CD1c-positive myeloid dendritic cell (primary cell): ENCODE data around the gene KISS1R.

Experiments
- DNase-seq: peaks from one replicate; pipeline ENCODE4 v3.0.0-alpha.2; 2016; ENCODE audit errors: extremely low spot score

Gene KISS1R

DNA sequence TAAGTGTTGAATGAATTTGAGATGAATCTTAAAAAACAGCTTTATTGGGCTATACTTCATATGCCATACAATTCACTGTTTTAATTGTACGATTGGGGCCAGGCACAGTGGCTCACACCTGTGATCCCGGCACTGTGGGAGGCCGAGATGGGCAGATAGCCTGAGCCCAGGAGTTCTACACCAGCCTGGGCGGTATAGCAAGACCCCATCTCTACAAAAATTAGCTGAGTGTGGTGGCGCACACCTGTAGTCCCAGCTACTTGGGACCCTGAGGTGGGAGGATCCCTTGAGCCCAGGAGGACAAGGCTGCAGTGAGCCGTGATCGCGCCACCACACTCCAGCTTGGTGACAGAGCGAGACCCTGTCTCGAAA is 19.0 kb downstream of the KISS1R start:
- DNase-seq = no peak

GRCh38 chr19:937259-937694 is 20.1 kb downstream of the KISS1R start:
- DNase-seq = peak; percentile 97

GRCh38 chr19:938233-938923 is 21.2 kb downstream of the KISS1R start:
- DNase-seq = peak; percentile 2

- DNase-seq = peak; percentile 5
Measured at GRCh38 chr19:939439-939838, 22.3 kb downstream of the KISS1R start.

- DNase-seq = no peak
Measured at GRCh38 chr19:939922-940321, 22.8 kb downstream of the KISS1R start.

- peak; percentile 92 for DNase-seq
Measured at GRCh38 chr19:940591-941291, 23.6 kb downstream of the KISS1R start.

DNA sequence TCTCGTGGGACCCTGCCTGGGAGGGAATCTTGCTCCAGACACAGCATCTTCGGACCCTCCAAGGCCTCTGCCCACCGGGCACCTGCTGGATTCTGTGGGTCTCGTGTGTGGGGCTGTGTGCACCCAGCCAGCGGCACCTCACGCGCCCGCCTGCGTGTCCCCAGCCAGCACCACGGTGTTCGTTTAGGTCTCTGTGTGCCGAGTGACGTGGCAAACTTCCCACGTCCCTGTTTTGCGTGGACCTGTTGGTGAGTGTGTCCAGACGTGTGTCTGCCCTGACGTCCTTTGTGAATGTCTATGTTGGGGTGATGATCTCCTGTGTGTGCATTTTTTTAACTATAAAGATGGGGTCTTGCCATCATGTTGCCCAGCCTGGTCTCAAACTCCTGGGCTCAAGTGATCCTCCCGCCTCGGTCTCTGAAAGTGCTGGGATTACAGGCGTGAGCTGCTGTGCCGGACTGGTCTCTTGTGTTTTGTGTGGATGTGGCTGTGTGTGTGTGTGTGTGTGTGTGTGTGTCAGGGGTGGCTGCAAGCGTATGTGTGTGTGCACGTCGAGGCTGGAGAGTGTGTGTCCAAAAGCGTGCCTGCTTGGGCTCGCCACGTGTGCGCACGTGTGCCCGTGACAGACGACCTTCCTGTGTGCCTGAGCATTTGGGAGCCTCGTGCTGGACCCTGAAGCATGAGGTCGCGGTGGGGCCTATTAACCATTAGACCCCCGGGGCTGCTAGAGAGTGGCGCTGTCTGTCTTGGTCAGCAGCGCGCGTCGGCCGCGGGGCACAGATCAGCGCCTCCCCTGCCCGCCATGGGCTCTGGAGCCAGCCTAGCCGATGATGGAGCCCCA is 24.4 kb downstream of the KISS1R start:
- DNase-seq = peak; percentile 11

- no peak for DNase-seq
Measured at GRCh38 chr19:942133-942645, 25.1 kb downstream of the KISS1R start.

GRCh38 chr19:943551-944170 is 26.5 kb downstream of the KISS1R start:
- DNase-seq = no peak

- DNase-seq = peak; percentile 32
Measured at GRCh38 chr19:944171-944567, 27.0 kb downstream of the KISS1R start.

GRCh38 chr19:944663-945241 is 27.6 kb downstream of the KISS1R start:
- DNase-seq = no peak

DNA sequence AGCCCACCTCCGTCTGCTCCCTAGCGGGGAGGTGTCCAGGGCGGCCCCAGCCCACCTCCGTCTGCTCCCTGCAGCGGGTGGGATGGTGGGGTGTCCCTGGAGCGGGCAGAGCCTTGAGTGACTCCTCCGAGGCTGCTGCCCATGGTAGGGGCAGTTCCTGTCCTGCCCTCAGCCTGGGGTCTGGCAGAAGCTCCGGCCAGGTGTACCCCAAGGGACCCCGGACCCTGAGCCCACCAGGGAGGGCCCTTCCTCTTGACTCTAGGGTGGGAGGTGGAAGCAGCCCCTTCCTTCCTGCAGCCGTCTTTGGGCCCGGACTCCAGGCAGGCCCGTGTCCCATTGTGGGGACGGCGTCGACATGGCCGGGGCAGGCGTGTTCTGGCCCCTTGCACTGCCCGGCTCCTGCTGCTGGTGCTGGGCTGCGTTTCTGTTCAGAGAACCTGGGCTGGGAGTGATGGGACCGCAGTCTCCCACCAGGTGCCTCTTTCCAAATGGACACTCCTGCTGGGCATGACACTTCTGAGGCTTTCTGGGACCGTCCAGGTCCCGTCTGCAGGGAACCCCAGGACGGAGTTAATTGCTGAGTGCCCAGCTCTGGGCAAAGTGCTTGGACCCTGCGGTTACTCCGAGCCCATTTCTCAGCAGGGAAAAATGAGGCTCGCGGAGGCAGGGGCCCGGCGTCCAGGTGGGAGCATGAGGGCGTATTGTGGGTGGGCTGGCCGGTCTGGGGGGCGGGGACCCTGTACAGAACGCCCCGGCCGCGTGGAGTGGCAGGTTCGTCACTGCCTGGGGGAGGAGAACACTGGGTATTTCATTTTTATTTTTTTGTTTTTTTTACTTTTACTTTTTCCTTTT is 28.5 kb downstream of the KISS1R start:
- DNase-seq = no peak

DNA sequence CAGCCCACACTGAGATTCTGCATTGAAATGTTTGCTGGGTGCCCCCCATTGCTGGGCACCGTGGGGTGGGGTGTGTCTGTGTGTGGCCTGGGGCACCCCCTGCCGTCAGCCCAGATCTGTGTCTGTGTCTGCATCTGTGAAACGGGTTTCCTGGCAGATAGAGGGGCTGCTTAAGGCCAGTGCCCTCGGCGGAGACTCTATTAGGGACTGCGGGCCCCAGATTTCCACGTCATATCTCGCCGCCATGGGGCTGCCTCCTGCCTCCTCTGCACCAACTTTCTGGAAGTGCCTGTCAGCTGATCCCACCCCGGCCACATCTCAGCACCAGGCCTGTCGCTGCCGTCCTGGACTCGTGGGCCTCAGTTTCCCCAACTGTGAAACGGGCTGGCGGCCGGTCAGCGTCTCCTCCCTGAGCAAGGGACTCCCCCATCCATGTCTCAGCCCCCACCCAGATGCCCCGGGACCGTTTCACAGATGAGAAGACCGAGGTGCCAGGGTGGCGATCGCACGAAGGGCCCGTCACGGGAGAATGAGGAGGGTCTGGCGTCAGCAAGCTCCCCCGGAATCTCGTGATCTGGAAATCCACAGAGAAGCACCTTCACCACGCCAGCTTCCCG is 30.1 kb downstream of the KISS1R start:
- no peak for DNase-seq

- DNase-seq = peak; percentile 99
Measured at GRCh38 chr19:947707-948539, 30.8 kb downstream of the KISS1R start.

DNA sequence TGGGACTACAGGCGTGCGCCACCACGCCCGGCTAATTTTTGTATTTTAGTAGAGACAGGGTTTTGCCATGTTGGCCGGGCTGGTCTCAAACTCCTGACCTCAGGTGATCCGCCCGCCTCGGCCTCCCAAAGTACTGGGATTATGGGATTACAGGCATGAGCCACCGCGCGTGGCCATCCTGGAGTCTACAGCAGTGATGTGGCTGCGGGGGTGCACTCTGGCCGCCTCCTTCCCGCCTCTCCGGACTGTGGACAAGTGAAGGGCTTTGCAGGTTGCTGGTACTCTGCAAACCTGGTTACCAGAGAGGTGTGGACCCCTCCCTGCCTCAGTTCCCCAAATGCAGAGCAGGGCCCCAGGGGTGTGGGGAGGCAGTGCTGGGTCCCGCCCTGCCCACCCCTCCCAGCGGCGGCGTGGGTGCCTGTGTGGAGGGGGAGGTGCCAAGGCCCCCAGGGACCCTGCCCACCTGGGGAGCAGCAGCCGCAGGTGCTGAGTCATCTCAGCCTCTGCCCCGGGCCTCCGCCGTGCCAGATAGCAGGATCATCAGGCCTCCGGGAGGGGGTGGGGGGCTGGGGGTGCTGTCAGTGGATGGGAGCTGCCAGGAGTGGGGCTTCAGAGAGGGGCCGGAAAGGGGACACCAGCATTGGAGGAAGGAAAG is 31.8 kb downstream of the KISS1R start:
- no peak for DNase-seq

DNA sequence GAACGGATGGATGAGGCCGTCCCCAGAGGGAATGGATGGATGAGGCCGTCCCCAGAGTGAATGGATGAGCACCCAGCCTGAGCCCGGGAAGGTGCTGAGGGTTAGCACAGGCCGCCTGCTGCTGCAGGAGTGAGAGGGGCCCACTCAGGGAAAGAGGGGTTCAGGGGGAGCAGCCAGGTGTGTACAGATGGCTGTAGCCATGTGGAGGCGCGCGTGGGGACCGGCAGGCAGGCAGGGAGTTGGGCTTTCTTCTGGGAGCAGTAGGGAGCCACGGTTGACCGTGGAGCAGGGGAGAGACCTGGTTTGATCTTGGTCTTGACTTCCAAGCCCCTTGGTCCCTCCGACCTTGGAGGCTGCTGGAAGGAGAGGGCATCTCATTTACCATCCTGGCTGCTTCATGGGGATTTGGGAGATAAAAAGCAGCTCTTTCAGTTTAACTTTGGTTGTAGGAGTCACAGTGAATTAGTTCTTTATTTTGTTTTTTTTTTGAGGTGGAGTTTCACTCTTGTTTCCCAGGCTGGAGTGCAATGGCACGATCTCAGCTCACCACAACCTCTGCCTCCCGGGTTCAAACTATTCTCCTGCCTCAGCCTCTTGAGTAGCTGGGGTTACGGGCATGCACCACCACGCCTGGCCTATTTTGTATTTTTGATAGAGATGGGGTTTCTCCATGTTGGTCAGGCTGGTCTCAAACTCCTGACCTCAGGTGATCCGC is 33.4 kb downstream of the KISS1R start:
- no peak for DNase-seq

DNA sequence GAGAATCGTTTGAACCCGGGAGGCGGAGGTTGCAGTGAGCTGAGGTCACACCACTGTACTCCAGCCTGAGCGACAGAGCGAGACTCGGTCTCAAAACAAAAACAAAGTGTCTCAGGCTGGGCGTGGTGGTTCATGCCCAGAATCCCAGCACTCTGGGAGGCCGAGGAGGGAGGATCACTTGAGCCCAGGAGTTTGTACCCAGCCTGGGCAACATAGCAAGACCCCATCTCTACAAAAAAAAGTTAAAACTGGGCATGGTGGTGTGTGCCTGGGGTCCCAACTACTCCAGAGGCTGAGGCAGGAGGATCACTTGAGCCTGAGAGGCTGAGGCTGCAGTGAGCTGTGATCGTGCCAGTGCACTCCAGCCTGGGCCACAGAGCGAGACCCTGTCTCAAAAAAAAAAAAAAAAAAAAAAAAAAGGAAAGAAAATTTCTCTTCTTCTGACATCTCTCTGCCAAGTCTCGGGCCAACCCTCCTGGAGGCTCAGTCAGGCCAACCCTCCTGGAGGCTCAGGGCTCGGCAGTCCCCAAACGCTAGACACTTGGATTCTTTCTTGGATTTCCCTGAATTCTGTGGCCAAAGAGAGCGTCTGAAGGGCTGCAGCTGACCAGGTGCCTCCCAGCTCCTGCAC is 35.0 kb downstream of the KISS1R start:
- no peak for DNase-seq
